HEK293 (cell line): ENCODE data around the gene CYP4F22.

Experiments used
- REST ChIP-seq: fragments of 450-650 bp; formaldehyde crosslinking; IDR thresholded peaks from 2 replicates; pipeline ENCODE4 v1.5.1; 2016; ENCODE audit warnings: missing biosample characterization, missing genetic modification characterization
- SALL2 ChIP-seq: fragments of 450-650 bp; formaldehyde crosslinking; IDR thresholded peaks from 2 replicates; pipeline ENCODE4 v1.5.0; 2017; ENCODE audit warnings: missing biosample characterization, mild to moderate bottlenecking, missing genetic modification characterization, borderline replicate concordance
- SP2 ChIP-seq: fragments of 450-650 bp; formaldehyde crosslinking; IDR thresholded peaks from 2 replicates; pipeline ENCODE4 v1.5.1; 2016; ENCODE audit warnings: missing biosample characterization, missing genetic modification characterization
- YY2 ChIP-seq: fragments of 450-650 bp; formaldehyde crosslinking; IDR thresholded peaks from 2 replicates; pipeline ENCODE4 v1.5.1; 2016; ENCODE audit warnings: missing biosample characterization, missing genetic modification characterization
- ZNF140 ChIP-seq: fragments of 450-650 bp; formaldehyde crosslinking; IDR thresholded peaks from 2 replicates; pipeline ENCODE4 v1.5.1; 2016; ENCODE audit warnings: missing biosample characterization, missing genetic modification characterization
- ZNF239 ChIP-seq: fragments of 450-650 bp; formaldehyde crosslinking; IDR thresholded peaks from 2 replicates; pipeline ENCODE4 v1.5.1; 2016; ENCODE audit warnings: missing biosample characterization, missing genetic modification characterization
- ZNF362 ChIP-seq: fragments of 450-650 bp; formaldehyde crosslinking; IDR thresholded peaks from 2 replicates; pipeline ENCODE4 v1.5.1; 2016; ENCODE audit warnings: missing biosample characterization, missing genetic modification characterization
- ZNF473 ChIP-seq: fragments of 450-650 bp; formaldehyde crosslinking; IDR thresholded peaks from 2 replicates; pipeline ENCODE4 v1.5.1; 2017; ENCODE audit warnings: missing biosample characterization, missing genetic modification characterization
- ZNF518A ChIP-seq: fragments of 450-650 bp; formaldehyde crosslinking; conservative IDR thresholded peaks from 2 replicates; pipeline ENCODE4 v1.5.1; 2016; ENCODE audit warnings: low read depth, missing biosample characterization, missing genetic modification characterization
- ZSCAN30 ChIP-seq: fragments of 450-650 bp; IDR thresholded peaks from 2 replicates; pipeline ENCODE4 v1.5.1; 2018; ENCODE audit warnings: missing biosample characterization, mild to moderate bottlenecking, missing genetic modification characterization, moderate library complexity
- TF ChIP-seq, protein P1 (sequence below): IDR thresholded peaks from 2 replicates; pipeline ENCODE4 v1.6.1; 2011; ENCODE audit warnings: mild to moderate bottlenecking, low read depth, low read length, borderline replicate concordance
- TF ChIP-seq, protein P2 (sequence below): fragments of 450-650 bp; formaldehyde crosslinking; IDR thresholded peaks from 2 replicates; pipeline ENCODE4 v1.5.1; 2016; ENCODE audit warnings: missing biosample characterization, missing genetic modification characterization

- TF ChIP-seq REST (tag by site-specific recombination) (no peak), ZNF518A (tag by site-specific recombination) (no peak), ZSCAN30 (tag by site-specific recombination) (no peak), SP2 (tag by site-specific recombination) (no peak), ZNF239 (tag by site-specific recombination) (no peak), ZNF362 (no peak), ZNF473 (tag by site-specific recombination) (no peak), SALL2 (tag by site-specific recombination) (no peak), YY2 (tag by site-specific recombination) (no peak), ZNF140 (tag by site-specific recombination) (no peak)
- TF ChIP-seq, protein P1, sequence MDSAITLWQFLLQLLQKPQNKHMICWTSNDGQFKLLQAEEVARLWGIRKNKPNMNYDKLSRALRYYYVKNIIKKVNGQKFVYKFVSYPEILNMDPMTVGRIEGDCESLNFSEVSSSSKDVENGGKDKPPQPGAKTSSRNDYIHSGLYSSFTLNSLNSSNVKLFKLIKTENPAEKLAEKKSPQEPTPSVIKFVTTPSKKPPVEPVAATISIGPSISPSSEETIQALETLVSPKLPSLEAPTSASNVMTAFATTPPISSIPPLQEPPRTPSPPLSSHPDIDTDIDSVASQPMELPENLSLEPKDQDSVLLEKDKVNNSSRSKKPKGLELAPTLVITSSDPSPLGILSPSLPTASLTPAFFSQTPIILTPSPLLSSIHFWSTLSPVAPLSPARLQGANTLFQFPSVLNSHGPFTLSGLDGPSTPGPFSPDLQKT: no peak
- TF ChIP-seq, protein P2, sequence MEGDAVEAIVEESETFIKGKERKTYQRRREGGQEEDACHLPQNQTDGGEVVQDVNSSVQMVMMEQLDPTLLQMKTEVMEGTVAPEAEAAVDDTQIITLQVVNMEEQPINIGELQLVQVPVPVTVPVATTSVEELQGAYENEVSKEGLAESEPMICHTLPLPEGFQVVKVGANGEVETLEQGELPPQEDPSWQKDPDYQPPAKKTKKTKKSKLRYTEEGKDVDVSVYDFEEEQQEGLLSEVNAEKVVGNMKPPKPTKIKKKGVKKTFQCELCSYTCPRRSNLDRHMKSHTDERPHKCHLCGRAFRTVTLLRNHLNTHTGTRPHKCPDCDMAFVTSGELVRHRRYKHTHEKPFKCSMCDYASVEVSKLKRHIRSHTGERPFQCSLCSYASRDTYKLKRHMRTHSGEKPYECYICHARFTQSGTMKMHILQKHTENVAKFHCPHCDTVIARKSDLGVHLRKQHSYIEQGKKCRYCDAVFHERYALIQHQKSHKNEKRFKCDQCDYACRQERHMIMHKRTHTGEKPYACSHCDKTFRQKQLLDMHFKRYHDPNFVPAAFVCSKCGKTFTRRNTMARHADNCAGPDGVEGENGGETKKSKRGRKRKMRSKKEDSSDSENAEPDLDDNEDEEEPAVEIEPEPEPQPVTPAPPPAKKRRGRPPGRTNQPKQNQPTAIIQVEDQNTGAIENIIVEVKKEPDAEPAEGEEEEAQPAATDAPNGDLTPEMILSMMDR (tag by site-specific recombination): no peak
These were observed 36.0 kb downstream of the CYP4F22 start for GRCh38 chr19:15544283-15544682.
